CD14-positive monocyte (primary cell): ENCODE measurements around the gene ADNP2. TPM values are rescaled to one million over a fixed set of nuclear protein-coding genes. Genes with fewer than 3 reads are reported as not detected.

Experiments
- DNase-seq, 3 donors: peaks; one replicate each; pipeline ENCODE4 v3.0.0-alpha.2; 2011 to 2022
- H2AFZ ChIP-seq: 2 replicates; pipeline ENCODE4 v1.6.0; 2012; ENCODE audit warnings: mild to moderate bottlenecking, low read depth, low read length, inconsistent platforms; ENCODE audit not compliant: insufficient read depth, poor library complexity, severe bottlenecking
- H3K27ac ChIP-seq, 2 donors: 1 replicate in 1 of 2; 2 replicates in 1 of 2; pipeline ENCODE4 v1.5.1; 2012 to 2013; ENCODE audit warnings: low read length in 2 of 2, control low read depth in 1 of 2, inconsistent platforms in 1 of 2, low read depth in 1 of 2, mild to moderate bottlenecking in 1 of 2
- H3K27me3 ChIP-seq, 2 donors: one replicate each; pipeline versions ENCODE4 v1.6.0 to v1.6.1; 2011 to 2013; ENCODE audit warnings: low read length in 2 of 2; ENCODE audit not compliant: control insufficient read depth in 2 of 2, insufficient read depth in 2 of 2
- H3K36me3 ChIP-seq, 2 donors: replicated peaks in 1 of 2; 1 replicate in 1 of 2; 2 replicates in 1 of 2; pipeline versions ENCODE4 v1.5.1 to v1.6.1; 2012 to 2013; ENCODE audit warnings: low read length in 2 of 2, control low read depth in 1 of 2, inconsistent platforms in 1 of 2, mild to moderate bottlenecking in 1 of 2; ENCODE audit not compliant: insufficient read depth in 2 of 2, control insufficient read depth in 1 of 2
- H3K4me1 ChIP-seq, 2 donors: 1 replicate in 1 of 2; 2 replicates in 1 of 2; pipeline versions ENCODE4 v1.5.1 to v1.6.1; 2012 to 2013; ENCODE audit warnings: low read length in 2 of 2, control low read depth in 1 of 2, inconsistent platforms in 1 of 2, mild to moderate bottlenecking in 1 of 2, moderate library complexity in 1 of 2; ENCODE audit not compliant: insufficient read depth in 2 of 2, control insufficient read depth in 1 of 2
- H3K4me2 ChIP-seq: replicated peaks from 2 replicates; pipeline ENCODE3; 2012; ENCODE audit warnings: low read length, moderate library complexity, mild to moderate bottlenecking; ENCODE audit not compliant: poor library complexity, severe bottlenecking; ENCODE audit errors: extremely low read depth
- H3K4me3 ChIP-seq, 3 experiments: fragments of 200-600 bp in 1 of 3; sonication (generic) in 1 of 3; replicated peaks in 1 of 3; 1 replicate in 2 of 3; 2 replicates in 1 of 3; pipeline ENCODE4 v1.5.1; 2011 to 2013; ENCODE audit warnings: low read length in 3 of 3, mild to moderate bottlenecking in 3 of 3, control low read depth in 2 of 3, low read depth in 2 of 3, inconsistent platforms in 1 of 3, moderate library complexity in 1 of 3
- H3K79me2 ChIP-seq: 2 replicates; pipeline ENCODE4 v1.6.0; 2012; ENCODE audit warnings: mild to moderate bottlenecking, control low read depth, inconsistent platforms, low read length, moderate library complexity; ENCODE audit not compliant: insufficient read depth
- H3K9ac ChIP-seq: 2 replicates; pipeline ENCODE4 v1.6.0; 2017; ENCODE audit warnings: low read length, mild to moderate bottlenecking; ENCODE audit not compliant: insufficient read depth, poor library complexity, severe bottlenecking
- H3K9me3 ChIP-seq, 2 donors: replicated peaks in 1 of 2; 1 replicate in 1 of 2; 2 replicates in 1 of 2; pipeline versions ENCODE4 v1.5.1 to v1.6.1; 2012 to 2013; ENCODE audit warnings: low read length in 2 of 2, control low read depth in 1 of 2; ENCODE audit not compliant: control insufficient read depth in 1 of 2, insufficient read depth in 1 of 2
- H4K20me1 ChIP-seq: 2 replicates; pipeline ENCODE4 v1.6.0; 2012; ENCODE audit warnings: mild to moderate bottlenecking, low read length, control low read depth, moderate library complexity; ENCODE audit not compliant: insufficient read depth
- H3K27ac Mint-ChIP-seq, 7 donors: one replicate each; pipeline ENCODE4 v1.8.0; 2020; ENCODE audit warnings: mild to moderate bottlenecking in 7 of 7, mixed read lengths in 7 of 7, moderate library complexity in 6 of 7, inconsistent platforms in 2 of 7
- H3K27me3 Mint-ChIP-seq, 3 donors: one replicate each; pipeline ENCODE4 v1.8.0; 2021 to 2022; ENCODE audit warnings: low read depth in 3 of 3, mild to moderate bottlenecking in 3 of 3, mixed read lengths in 3 of 3, moderate library complexity in 3 of 3, inconsistent platforms in 1 of 3
- H3K36me3 Mint-ChIP-seq, 2 donors: one replicate each; pipeline ENCODE4 v1.8.0; 2020; ENCODE audit warnings: mixed read lengths in 2 of 2, inconsistent platforms in 1 of 2, mild to moderate bottlenecking in 1 of 2
- H3K4me1 Mint-ChIP-seq: one replicate; pipeline ENCODE4 v1.8.0; 2020; ENCODE audit warnings: mild to moderate bottlenecking, mixed read lengths
- H3K4me3 Mint-ChIP-seq, 2 donors: one replicate each; pipeline ENCODE4 v1.8.0; 2020; ENCODE audit warnings: mild to moderate bottlenecking in 2 of 2, mixed read lengths in 2 of 2, moderate library complexity in 1 of 2
- H3K9me3 Mint-ChIP-seq, 7 donors: one replicate each; pipeline ENCODE4 v1.8.0; 2020 to 2022; ENCODE audit warnings: mixed read lengths in 7 of 7, mild to moderate bottlenecking in 6 of 7, moderate library complexity in 6 of 7, inconsistent platforms in 2 of 7
- WGBS: methylation state at CpG from one replicate; pipeline ENCODE4 v1.1.5; 2013; ENCODE audit warnings: missing lambda C conversion rate; ENCODE audit not compliant: insufficient coverage; 5-methylcytosine and 5-hydroxymethylcytosine counted together
- intact Hi-C, 2 donors: fragments of 100-400 bp; cut with micrococcal nuclease; formaldehyde crosslinking; loops; one replicate each; pipeline versions ENCODE4 v1.15.0 to v1.15.1; 2023
- polyA plus RNA-seq, 3 donors: library from polyadenylated mRNA; depleted of rRNA in 1 of 3; unstranded in 2 of 3; stranded (reverse) in 1 of 3; fragments of 300-500 nt in 2 of 3; fragments of >200 nt in 1 of 3; fragmentation: Illumina TruSeq in 2 of 3; gene quantifications; 1 replicate in 2 of 3; 2 replicates in 1 of 3; pipeline ENCODE4 v1.2.3, GENCODE V29; 2012 to 2021
- TF ChIP-seq, protein P1 (sequence below): fragments of 200-600 bp; IDR thresholded peaks from one replicate; pipeline ENCODE4 v1.8.0; 2022; ENCODE audit warnings: antibody characterized with exemption, mild to moderate bottlenecking

The ADNP2 gene
- polyA plus RNA-seq, 3 donors: 3.0 to 5.6 (median 3.6) TPM

DNA sequence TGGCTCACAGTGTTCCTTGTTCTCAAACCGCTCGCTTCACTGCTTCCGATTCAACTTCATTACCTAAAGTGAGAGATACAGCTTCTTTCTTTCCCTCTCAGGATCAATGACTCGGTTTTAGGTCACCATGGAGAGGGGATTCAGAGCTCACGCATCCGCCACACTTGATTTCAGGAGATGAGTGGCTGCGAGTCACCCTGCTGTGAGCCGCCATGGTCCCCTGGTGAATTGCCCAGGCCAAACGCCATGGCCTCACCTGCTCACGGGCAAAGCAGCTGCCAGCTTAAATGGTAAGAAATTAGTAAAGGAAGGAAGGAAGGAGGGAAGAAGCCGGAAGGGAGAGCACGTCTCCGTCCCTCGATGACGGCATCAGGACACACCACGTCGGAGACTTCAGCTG, 60.5 kb downstream of the ADNP2 start:
- H3K9me3 ChIP-seq: peaks cover 6 to 11% of the 10 kb centered on the region in 2 donors
- H3K27me3 ChIP-seq: peaks cover 0 to 7% of the 10 kb centered on the region in 2 donors
- H3K4me1 ChIP-seq: no peaks in the 10 kb centered on the region
- no peak overlapping the region for H3K9ac ChIP-seq
- Mint-ChIP-seq H3K27me3 (peaks cover 13 to 26% (median 15%) of the 10 kb centered on the region in 3 donors), H3K36me3 (no peaks in the 10 kb centered on the region), H3K9me3 (peaks cover 7 to 16% (median 10%) of the 10 kb centered on the region in 7 donors), H3K4me3 (no peak overlapping the region), H3K27ac (no peak overlapping the region), H3K4me1 (peaks cover 7% of the 10 kb centered on the region)
- no peaks in the 10 kb centered on the region for H3K36me3 ChIP-seq
- H3K27ac ChIP-seq: no peak overlapping the region
- no peak overlapping the region for H3K4me3 ChIP-seq
- H3K79me2 ChIP-seq: no peaks in the 10 kb centered on the region
- WGBS: 97% methylated on average over 5 of the region's 17 CpGs
- H4K20me1 ChIP-seq: no peaks in the 10 kb centered on the region
- no peak for DNase-seq
- no peak overlapping the region for H3K4me2 ChIP-seq
- TF ChIP-seq, protein P1, sequence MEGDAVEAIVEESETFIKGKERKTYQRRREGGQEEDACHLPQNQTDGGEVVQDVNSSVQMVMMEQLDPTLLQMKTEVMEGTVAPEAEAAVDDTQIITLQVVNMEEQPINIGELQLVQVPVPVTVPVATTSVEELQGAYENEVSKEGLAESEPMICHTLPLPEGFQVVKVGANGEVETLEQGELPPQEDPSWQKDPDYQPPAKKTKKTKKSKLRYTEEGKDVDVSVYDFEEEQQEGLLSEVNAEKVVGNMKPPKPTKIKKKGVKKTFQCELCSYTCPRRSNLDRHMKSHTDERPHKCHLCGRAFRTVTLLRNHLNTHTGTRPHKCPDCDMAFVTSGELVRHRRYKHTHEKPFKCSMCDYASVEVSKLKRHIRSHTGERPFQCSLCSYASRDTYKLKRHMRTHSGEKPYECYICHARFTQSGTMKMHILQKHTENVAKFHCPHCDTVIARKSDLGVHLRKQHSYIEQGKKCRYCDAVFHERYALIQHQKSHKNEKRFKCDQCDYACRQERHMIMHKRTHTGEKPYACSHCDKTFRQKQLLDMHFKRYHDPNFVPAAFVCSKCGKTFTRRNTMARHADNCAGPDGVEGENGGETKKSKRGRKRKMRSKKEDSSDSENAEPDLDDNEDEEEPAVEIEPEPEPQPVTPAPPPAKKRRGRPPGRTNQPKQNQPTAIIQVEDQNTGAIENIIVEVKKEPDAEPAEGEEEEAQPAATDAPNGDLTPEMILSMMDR: no peak
- intact Hi-C loops: no loop called here
- no peak overlapping the region for H2AFZ ChIP-seq

DNA sequence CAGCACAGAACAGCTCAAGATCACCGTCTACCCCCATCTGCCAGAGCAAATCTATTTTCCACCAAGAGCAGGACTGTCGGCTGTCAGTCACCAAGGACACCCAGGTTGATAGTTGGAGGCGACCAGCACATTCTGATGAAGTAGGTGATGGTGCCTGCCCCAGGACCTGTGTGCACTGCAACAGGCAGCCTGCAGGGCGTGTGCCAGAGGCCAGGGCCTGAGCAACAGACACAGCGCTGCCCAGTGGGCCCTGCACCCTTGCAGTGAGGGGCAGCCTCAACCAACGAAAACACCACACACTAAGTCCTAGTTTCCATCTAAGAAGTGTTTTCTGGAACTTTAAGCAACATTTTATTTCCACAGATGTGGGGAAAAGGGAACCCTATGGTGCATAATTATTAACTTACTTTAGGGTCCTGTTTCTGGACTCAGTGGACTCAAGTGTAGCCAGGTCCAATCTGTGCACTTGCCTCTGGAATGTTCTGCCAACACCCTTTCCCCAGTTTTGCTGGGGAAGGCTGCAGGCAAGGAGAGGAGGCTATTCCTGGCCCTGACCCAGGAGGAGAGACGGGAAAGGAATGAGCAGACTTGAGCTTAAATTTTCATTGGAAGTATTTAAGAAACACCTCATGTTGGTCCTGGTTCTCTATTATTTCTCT, 61.5 kb downstream of the ADNP2 start:
- Histone ChIP-seq H3K4me2 (no peak overlapping the region), H3K9me3 (peaks cover 0 to 6% of the 10 kb centered on the region in 2 donors), H3K36me3 (no peaks in the 10 kb centered on the region), H3K27ac (no peak overlapping the region), H3K27me3 (peaks cover 0 to 7% of the 10 kb centered on the region in 2 donors), H4K20me1 (no peaks in the 10 kb centered on the region), H2AFZ (no peak overlapping the region), H3K9ac (no peak overlapping the region), H3K79me2 (no peaks in the 10 kb centered on the region), H3K4me3 (no peak overlapping the region), H3K4me1 (no peaks in the 10 kb centered on the region)
- H3K4me3 Mint-ChIP-seq: no peak overlapping the region
- intact Hi-C loops: no loop called here
- H3K4me1 Mint-ChIP-seq: peaks cover 7% of the 10 kb centered on the region
- H3K27me3 Mint-ChIP-seq: peaks cover 16 to 28% (median 17%) of the 10 kb centered on the region in 3 donors
- TF ChIP-seq, protein P1: no peak
- WGBS: 92% methylated on average over 2 of the region's 7 CpGs
- H3K36me3 Mint-ChIP-seq: no peaks in the 10 kb centered on the region
- peaks cover 1 to 8% (median 4%) of the 10 kb centered on the region in 7 donors for H3K9me3 Mint-ChIP-seq
- DNase-seq: no peak
- no peak overlapping the region for H3K27ac Mint-ChIP-seq
